Keratinocyte (primary cell): Measurements from ENCODE around the gene CD180. TPM values are rescaled to one million over a fixed set of nuclear protein-coding genes. Genes with fewer than 3 reads are reported as not detected.

Experiments
- DNase-seq: peaks from one replicate; pipeline ENCODE4 v3.0.0-alpha.2; 2011; ENCODE audit warnings: low read depth, missing footprints, low spot score
- FAIRE-seq: peaks from 2 replicates; lab custom pipeline; 2011; peaks lifted over from hg19 to GRCh38; lab: Jason Lieb, UNC
- H2AFZ ChIP-seq: 2 replicates; pipeline ENCODE4 v1.6.0; 2012; ENCODE audit warnings: low read length, control low read depth, inconsistent platforms; ENCODE audit not compliant: control insufficient read depth
- H3K27ac ChIP-seq: 2 replicates; pipeline ENCODE4 v1.5.1; 2011; ENCODE audit warnings: low read length; ENCODE audit not compliant: control insufficient read depth, insufficient read depth
- H3K27me3 ChIP-seq: 3 replicates; pipeline ENCODE4 v1.6.0; 2011; ENCODE audit warnings: low read length; ENCODE audit not compliant: control insufficient read depth, insufficient read depth; ENCODE audit errors: extremely low read depth
- H3K36me3 ChIP-seq, 2 experiments: 2 replicates in 1 of 2; 3 replicates in 1 of 2; pipeline ENCODE4 v1.5.1; 2011; ENCODE audit warnings: low read length in 2 of 2, mild to moderate bottlenecking in 1 of 2; ENCODE audit not compliant: control insufficient read depth in 2 of 2, insufficient read depth in 2 of 2; ENCODE audit errors: extremely low read depth in 1 of 2
- H3K4me1 ChIP-seq: 3 replicates; pipeline ENCODE4 v1.5.1; 2011; ENCODE audit warnings: low read length; ENCODE audit not compliant: control insufficient read depth, insufficient read depth; ENCODE audit errors: extremely low read depth
- H3K4me2 ChIP-seq: 3 replicates; pipeline ENCODE4 v1.6.0; 2011; ENCODE audit warnings: low read depth, low read length; ENCODE audit not compliant: control insufficient read depth, insufficient read depth; ENCODE audit errors: extremely low read depth
- H3K4me3 ChIP-seq, 3 experiments: fragments of 200-600 bp in 1 of 3; sonication (generic) in 1 of 3; 2 replicates in 2 of 3; 3 replicates in 1 of 3; pipeline ENCODE4 v1.5.1; 2011 to 2016; ENCODE audit warnings: low read length in 3 of 3, mild to moderate bottlenecking in 3 of 3, control low read depth in 2 of 3, inconsistent platforms in 1 of 3, low read depth in 1 of 3, mixed read lengths in 1 of 3, mixed run types in 1 of 3, moderate library complexity in 1 of 3; ENCODE audit not compliant: control insufficient read depth in 2 of 3, insufficient read depth in 2 of 3; ENCODE audit errors: extremely low read depth in 1 of 3
- H3K79me2 ChIP-seq: 2 replicates; pipeline ENCODE4 v1.6.0; 2012; ENCODE audit warnings: low read length; ENCODE audit not compliant: control insufficient read depth, insufficient read depth
- H3K9ac ChIP-seq: 3 replicates; pipeline ENCODE4 v1.6.0; 2011; ENCODE audit warnings: low read length; ENCODE audit not compliant: control insufficient read depth, insufficient read depth; ENCODE audit errors: extremely low read depth
- H3K9me1 ChIP-seq: 3 replicates; pipeline ENCODE4 v1.6.0; 2011; ENCODE audit warnings: low read length; ENCODE audit not compliant: control insufficient read depth, insufficient read depth; ENCODE audit errors: extremely low read depth
- H3K9me3 ChIP-seq: 2 replicates; pipeline ENCODE4 v1.5.1; 2012; ENCODE audit warnings: low read depth, low read length; ENCODE audit not compliant: control insufficient read depth
- H4K20me1 ChIP-seq: 3 replicates; pipeline ENCODE4 v1.6.0; 2011; ENCODE audit warnings: low read length; ENCODE audit not compliant: control insufficient read depth, insufficient read depth; ENCODE audit errors: extremely low read depth
- CTCF ChIP-seq, 3 experiments: IDR thresholded peaks in 1 of 3; conservative IDR thresholded peaks in 1 of 3; optimal IDR thresholded peaks in 1 of 3; 2 replicates in 2 of 3; 3 replicates in 1 of 3; pipeline versions ENCODE3 to v1.5.1; 2011; ENCODE audit warnings: low read length in 3 of 3, mild to moderate bottlenecking in 3 of 3, moderate library complexity in 2 of 3, control low read depth in 1 of 3, inconsistent platforms in 1 of 3; ENCODE audit not compliant: insufficient read depth in 2 of 3; ENCODE audit errors: extremely low read depth in 1 of 3
- EZH2 ChIP-seq: IDR thresholded peaks from one replicate; pipeline ENCODE4 v1.6.1; 2012; ENCODE audit warnings: inconsistent platforms, mild to moderate bottlenecking, low read length, moderate library complexity
- dilution Hi-C: fragments of 300-500 bp; cut with MboI; formaldehyde crosslinking; loops from one replicate; pipeline ENCODE4 v1.7.0; 2020; ENCODE audit warnings: low sequenced_read_pairs; ENCODE audit not compliant: extremely low pct_ligation_motif_present
- polyA plus RNA-seq, 5 experiments: library from polyadenylated mRNA; depleted of rRNA in 3 of 5; stranded (reverse) in 3 of 5; stranded (forward) in 1 of 5; unstranded in 1 of 5; fragments of >200 nt; gene quantifications; 1 replicate in 1 of 5; 2 replicates in 3 of 5; 3 replicates in 1 of 5; pipeline versions ENCODE4 v1.2.1 to v1.2.3, GENCODE V29; 2011 to 2012; ENCODE audit warnings: missing spikeins in 2 of 5, low read depth in 1 of 5, low replicate concordance in 1 of 5

Gene CD180
- polyA plus RNA-seq, 1 donor (not counting 4 experiments of a cell fraction or from before 2014, with no cell fraction given), result not detected

DNA sequence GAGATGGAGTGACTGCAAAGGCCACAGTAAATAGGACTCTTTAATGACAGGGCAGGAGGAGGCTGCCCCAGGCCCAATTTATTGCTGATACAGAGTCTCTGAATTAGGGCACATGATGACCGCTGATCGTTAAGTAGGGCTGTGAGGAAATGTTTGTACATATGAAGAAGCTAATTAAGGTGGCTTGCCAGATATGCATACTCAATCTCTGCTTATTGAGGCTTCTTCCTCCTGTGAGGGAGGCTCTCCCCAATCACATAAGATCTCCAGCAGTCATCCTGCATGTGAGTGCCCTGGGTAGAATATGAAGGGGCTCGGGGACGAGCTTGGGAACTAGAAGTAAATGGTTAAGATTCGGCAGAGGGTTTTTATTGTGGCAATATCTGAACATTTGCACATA lies 8.2 kb upstream of the CD180 start:
- no peaks in the 10 kb centered on the region for H3K27me3 ChIP-seq
- dilution Hi-C loops, result no loop called here
- H3K4me3 ChIP-seq, result no peak overlapping the region
- no peaks in the 10 kb centered on the region for H3K9me3 ChIP-seq
- H3K9ac ChIP-seq, result no peak overlapping the region
- H3K79me2 ChIP-seq, result no peaks in the 10 kb centered on the region
- H3K4me1 ChIP-seq, result peaks cover 37% of the 10 kb centered on the region
- H3K9me1 ChIP-seq, result no peaks in the 10 kb centered on the region
- H3K27ac ChIP-seq, result no peak overlapping the region
- no peak overlapping the region for H3K4me2 ChIP-seq
- TF ChIP-seq EZH2 (no peak), CTCF (optimal IDR thresholded peaks at IDR 0.05 in 1 of 3, IDR thresholded peaks at IDR 0.05 in 1 of 3, conservative IDR thresholded peaks at IDR 0.05 in 1 of 3; ENCODE audit: extremely low read depth in 1 of 3, insufficient read depth in 2 of 3, low read length in 3 of 3) (no peak)
- H2AFZ ChIP-seq, result no peak overlapping the region
- H3K36me3 ChIP-seq, result no peaks in the 10 kb centered on the region
- no peak for FAIRE-seq
- DNase-seq, result no peak
- H4K20me1 ChIP-seq, result no peaks in the 10 kb centered on the region

DNA sequence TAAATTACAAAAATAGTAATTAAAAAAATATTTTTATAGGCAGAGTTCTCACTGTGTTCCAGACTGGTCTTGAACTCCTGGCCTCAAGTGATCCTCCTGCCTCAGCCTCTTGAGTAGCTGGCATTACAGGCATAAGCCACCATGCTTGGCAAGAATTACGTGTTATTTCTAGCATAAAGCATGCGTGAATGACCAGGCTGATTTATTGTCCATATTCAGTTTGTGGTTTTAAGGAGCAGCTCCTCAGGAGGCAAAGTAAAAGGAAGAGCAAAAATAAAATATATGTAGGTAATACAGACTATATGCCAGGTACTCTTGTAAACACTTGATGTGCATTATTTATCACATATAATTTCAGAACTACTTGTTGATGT lies 7.1 kb upstream of the CD180 start:
- no peak for TF ChIP-seq EZH2
- no peak for TF ChIP-seq CTCF (optimal IDR thresholded peaks at IDR 0.05 in 1 of 3, IDR thresholded peaks at IDR 0.05 in 1 of 3, conservative IDR thresholded peaks at IDR 0.05 in 1 of 3; ENCODE audit: extremely low read depth in 1 of 3, insufficient read depth in 2 of 3, low read length in 3 of 3)
- Histone ChIP-seq H3K79me2 (no peaks in the 10 kb centered on the region), H3K4me2 (no peak overlapping the region), H3K4me3 (no peak overlapping the region), H3K9me3 (no peaks in the 10 kb centered on the region), H3K9ac (no peak overlapping the region), H3K4me1 (peaks cover 29% of the 10 kb centered on the region), H4K20me1 (no peaks in the 10 kb centered on the region), H3K9me1 (no peaks in the 10 kb centered on the region), H3K36me3 (no peaks in the 10 kb centered on the region), H2AFZ (no peak overlapping the region), H3K27me3 (no peaks in the 10 kb centered on the region), H3K27ac (no peak overlapping the region)
- DNase-seq (no peak), FAIRE-seq (no peak)
- dilution Hi-C loops, result no loop called here
